NCI-H1105 (cell line): ENCODE measurements around the gene LRP5.
"Not testable (repeated sequence)": the region's sequence is repeated elsewhere in the genome, so short reads cannot be mapped to it uniquely, and the experiment has no call there.

ENCODE experiments used
- DNase-seq: peaks from one replicate; lab custom pipeline; 2025; lab: John Stamatoyannopoulos, UW

LRP5 gene

DNA sequence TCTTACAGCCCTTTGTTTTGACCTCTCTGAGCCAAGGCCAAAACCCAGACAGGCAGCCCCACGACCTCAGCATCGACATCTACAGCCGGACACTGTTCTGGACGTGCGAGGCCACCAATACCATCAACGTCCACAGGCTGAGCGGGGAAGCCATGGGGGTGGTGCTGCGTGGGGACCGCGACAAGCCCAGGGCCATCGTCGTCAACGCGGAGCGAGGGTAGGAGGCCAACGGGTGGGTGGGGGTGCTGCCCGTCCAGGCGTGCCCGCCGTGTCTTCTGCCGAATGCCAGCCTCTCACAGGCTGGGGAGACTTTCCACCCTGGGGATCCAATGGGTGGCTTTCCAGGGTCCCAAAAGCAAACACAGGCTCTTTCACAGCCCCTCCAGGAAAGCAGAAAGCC, 111.1 kb downstream of the LRP5 start:
- no peak for DNase-seq

- DNase-seq = no peak
Measured at GRCh38 chr11:68424101-68424632, 111.8 kb downstream of the LRP5 start.

DNA sequence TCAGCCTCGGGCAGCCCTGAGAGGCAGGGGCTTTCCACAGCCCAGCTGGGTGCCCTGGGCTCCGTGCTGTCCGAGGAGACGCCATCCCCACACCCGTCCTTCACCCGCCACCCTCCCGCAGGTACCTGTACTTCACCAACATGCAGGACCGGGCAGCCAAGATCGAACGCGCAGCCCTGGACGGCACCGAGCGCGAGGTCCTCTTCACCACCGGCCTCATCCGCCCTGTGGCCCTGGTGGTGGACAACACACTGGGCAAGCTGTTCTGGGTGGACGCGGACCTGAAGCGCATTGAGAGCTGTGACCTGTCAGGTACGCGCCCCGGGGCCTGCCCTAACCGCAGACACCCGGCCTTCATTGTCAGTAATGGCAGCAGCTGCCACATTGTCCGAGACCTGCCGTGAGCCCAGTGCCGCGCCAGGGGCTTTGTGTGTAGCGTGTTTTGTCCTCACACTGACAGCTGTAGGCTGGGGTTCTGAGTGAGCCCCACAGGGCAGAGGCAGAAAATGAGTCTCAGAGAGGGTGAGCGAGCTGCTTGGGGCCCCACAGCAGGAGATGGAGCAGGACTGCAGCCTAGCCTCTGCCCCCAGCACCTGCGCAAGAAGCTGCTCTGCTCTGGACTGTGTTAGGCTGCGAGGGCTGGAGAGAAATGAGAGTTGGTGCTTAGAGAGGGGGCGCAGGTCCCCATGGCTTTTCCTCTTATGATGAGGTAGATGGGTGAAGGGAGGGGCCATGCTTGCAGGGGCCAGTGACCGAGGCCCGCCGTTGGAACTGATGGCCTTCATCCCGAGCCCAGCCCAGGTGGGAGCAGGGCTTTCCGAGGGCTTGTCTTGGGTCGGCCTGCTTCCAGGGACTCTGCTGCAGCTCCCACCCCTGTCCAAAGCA, 112.8 kb downstream of the LRP5 start:
- DNase-seq = no peak

DNA sequence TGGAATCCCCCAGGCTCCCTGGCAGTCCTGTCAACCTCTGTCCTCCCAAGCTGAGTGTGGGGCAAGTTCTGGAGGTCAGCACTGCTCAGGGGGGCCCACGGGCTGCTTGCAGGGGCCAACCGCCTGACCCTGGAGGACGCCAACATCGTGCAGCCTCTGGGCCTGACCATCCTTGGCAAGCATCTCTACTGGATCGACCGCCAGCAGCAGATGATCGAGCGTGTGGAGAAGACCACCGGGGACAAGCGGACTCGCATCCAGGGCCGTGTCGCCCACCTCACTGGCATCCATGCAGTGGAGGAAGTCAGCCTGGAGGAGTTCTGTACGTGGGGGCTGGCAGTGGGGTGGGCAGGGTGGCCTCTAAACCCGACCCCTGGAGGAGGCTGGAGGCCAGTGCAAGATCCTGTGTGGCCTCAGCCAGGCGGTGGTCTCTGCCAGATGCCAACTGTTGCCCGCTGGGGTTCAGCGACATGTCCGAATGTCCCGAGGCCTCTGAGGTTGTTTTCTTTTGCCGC, 113.5 kb downstream of the LRP5 start:
- DNase-seq = no peak

DNA sequence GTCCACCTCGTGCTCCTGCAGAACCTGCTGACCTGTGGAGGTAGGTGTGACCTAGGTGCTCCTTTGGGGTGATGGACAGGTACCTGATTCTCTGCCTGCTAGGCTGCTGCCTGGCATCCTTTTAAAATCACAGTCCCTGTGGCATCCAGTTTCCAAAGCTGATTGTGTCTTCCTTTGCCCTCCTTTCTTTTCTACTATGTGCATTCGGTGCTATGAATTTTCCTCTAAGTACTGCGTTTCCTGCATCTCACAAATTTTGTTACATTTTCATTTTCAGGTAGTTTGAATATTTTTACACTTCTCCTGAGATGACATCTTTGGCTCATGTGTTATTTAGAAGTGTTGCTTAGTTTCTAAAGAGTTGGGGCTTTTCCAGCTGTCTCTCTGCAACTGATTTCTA, 117.3 kb downstream of the LRP5 start:
- DNase-seq = no peak

GRCh38 chr11:68430384-68430783, 118.0 kb downstream of the LRP5 start:
- DNase-seq = no peak

GRCh38 chr11:68430801-68431200, 118.4 kb downstream of the LRP5 start:
- DNase-seq = no peak

DNA sequence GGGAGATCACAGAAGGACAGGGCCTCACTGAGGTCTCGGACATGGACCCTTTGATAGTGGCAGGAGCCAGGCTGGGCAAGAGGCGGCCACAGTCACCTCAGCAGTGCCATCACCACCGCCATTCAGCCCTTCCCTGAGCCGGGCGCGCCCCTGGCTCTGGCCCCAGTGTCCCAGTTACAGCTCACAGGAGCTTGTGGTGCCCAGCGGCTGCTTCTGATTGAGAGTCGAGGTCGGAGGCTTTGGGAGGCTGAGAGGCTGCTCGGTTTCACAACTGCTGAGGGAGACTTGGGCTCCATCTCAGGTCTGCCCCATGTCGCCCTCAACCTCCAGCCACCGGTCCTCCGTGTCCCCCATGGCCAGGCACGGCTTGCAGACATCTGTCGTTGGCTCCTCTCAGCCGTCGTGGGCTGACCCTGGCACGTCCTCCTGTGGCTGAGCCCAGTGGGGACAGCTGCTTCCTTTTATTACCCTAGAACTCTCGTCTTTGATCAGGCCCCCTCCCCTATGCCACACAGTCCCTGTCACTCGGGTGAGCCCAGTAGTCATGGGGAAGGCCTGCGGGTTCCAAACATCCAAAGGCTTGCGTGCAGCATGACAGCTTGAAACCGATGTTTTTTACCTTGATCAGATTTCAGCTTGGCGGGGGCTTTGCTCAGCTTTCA, 119.7 kb downstream of the LRP5 start:
- no peak for DNase-seq

DNA sequence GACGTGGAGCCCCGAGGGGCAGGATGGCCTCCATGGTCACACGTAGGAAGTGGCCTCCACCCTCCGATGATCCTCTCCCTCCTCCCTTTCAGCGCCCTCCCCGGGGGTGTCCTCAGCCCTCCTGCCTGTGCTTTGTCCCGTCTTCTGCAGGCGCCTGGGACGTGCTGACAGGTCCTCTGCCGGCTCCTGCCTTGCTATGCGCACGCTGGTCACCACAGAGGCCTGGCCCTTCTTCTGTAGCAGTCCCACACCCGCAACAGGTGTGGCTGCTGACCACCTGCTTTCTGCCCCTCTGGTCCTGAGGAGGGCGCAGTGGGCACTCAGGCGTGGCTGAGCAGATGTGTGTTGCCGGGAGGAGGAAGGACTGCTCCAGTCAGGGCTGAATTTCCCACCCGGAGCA, 120.5 kb downstream of the LRP5 start:
- DNase-seq = no peak

DNA sequence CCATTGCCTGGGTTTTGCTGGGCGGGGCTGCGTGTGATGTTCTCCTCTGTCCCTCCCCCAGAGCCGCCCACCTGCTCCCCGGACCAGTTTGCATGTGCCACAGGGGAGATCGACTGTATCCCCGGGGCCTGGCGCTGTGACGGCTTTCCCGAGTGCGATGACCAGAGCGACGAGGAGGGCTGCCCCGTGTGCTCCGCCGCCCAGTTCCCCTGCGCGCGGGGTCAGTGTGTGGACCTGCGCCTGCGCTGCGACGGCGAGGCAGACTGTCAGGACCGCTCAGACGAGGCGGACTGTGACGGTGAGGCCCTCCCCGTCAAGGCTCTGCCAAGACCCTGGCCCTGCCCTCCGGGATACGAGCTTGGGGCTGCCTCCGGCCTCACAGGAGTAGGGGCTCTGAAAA, 121.2 kb downstream of the LRP5 start:
- DNase-seq = no peak

DNA sequence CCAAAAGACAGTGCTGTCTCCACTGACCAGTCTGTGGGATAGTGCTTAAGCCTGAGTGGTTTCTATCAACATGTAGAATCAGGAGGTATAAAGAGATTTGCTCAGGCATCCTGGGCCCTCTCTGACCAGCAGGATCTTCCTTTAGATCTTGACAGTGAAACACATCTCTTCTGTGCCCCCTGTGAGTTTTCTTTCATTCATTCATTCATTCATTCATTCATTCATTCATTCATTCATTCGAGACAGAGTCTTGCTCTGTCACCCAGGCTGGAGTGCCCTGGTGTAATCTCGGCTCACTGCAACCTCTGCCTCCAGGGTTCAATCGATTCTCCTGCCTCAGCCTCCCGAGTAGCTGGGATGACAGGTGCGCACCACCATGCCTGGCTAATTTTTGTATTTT, 121.8 kb downstream of the LRP5 start:
- not testable (repeated sequence) for DNase-seq

GRCh38 chr11:68436162-68436888, 123.9 kb downstream of the LRP5 start:
- no peak for DNase-seq

DNA sequence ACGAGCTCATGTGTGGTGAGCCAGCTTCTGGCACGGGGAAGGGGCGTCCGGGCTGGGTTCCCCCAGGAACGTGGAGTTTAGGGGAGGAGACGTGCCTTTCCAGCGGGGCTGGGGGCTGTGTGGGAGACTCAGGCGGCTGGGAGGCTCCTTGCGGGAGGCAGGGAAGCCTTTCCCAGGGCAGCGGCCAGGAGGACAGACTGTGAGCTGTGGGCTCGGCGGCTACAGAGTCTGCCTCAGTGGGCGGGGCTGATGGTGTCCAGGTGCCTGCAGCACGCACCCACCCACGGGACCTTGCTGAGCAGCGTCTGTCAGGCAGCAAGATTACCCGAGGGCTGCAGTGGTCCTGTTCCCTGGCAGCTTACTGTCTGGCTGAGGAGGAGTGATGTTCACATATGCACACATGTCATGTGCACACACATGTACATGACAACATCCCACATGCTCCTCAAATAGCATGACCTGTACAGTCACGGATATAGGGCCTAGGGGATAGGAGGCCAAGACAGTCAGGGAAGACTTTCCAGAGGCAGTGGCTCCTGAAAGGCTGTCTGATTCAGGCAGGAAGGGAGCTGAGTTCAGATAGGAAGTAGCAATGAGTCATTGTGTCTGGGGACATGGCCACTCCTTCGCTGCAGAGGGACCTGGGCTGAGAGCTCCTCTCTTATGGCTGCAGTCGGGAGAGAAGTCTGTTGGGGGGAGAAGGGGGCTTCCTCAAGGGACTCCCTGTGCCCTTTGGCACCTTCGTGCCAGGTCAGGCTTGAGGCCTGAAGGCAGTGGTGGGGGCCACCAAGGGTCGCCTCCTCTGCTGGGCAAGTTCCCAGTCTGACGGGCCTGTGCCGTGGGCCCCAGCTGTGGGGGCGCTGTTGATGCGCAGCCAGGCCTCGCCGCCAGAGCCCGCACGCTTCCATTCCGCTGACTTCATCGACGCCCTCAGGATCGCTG, 124.9 kb downstream of the LRP5 start:
- no peak for DNase-seq

GRCh38 chr11:68437927-68438657, 125.7 kb downstream of the LRP5 start:
- no peak for DNase-seq

GRCh38 chr11:68438658-68439259, 126.4 kb downstream of the LRP5 start:
- no peak for DNase-seq

DNA sequence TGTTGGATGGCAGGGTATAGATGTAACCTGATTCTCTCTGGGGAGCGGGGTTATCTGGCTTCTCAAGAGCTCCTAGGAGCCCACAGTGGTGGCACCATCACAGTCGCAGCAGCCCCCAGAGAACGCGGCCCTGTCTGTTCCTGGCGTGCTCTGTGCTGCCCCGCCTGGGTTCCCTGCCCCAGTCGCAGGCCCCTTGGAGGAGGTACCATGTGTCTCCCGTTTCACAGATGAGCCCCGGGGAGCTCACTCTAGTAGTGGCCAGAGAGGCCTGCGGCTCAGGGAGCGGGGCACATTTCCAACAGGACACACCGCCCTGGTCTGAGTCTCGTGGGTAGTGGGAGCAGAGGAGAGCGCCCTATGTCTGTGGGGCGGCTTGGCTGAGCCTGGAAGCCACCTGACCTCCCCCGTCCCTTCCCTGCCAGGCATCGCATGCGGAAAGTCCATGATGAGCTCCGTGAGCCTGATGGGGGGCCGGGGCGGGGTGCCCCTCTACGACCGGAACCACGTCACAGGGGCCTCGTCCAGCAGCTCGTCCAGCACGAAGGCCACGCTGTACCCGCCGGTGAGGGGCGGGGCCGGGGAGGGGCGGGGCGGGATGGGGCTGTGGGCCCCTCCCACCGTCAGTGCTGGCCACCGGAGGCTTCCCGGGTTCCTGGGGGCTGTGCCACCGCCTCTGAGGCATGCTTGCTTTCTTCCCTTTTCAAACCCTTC, 127.1 kb downstream of the LRP5 start:
- no peak for DNase-seq

- no peak for DNase-seq
Measured at GRCh38 chr11:68440224-68440623, 127.8 kb downstream of the LRP5 start.

DNA sequence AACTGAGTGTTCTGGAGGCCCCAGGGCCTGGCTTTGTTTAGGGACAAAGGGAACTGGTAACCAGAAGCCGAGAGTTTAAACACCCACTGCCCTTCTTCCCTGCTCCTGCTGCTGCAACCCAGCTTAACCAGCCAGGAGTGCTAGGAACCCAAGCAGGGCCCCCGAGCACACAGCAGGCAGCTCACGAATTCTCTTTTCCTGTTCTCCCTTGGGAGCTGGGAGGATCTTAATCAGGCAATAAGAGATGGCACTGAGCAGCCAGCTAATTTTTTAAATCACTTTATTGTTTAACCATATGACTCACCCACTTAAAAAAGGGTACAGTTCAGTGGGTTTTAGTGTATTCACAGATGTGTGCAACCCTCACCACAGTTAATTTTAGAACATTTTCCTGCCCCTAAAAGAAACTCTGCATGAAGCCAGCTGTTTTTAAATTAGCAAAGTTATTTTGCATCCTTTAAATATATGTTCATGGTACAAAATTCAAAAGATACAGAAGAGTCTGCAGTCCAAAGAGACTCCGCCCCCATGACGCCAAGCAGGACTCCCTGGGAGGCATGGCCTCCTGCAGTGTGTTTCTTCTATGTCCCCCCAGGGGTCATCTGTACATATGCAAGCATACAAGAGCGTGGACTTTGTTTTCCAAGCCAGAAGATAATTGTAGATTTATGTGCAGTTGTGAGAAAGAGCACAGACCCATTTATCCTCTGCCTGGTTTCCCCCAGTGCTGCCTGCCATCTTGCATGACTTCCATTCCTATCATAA, 129.3 kb downstream of the LRP5 start:
- no peak for DNase-seq

DNA sequence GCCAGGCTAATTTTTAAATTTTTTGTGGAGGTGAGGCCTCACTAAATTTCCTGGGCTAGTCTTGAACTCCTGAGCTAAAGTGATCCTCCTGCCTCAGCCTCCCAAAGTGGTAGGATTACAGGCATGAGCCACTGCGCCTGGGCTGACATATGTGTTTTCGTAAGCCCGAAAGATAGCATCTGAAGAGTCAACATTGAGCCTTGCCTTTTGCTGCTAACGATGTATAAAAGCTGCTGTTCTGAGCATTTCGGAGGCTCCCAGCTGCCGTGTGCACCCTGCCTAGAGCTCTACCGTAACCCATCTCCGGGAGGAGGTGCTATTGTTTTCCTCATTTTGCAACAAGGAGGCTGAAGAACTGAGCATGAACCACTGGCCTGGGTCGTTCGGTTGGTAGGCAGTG, 130.0 kb downstream of the LRP5 start:
- no peak for DNase-seq
